Upper lobe of left lung (tissue), 6 donors: Measurements from ENCODE around the gene TRDN. TPM values are rescaled to one million over a fixed set of nuclear protein-coding genes. Genes with fewer than 3 reads are reported as not detected.

ENCODE experiments used
- ATAC-seq, 2 donors: fragments of 200-7000 bp; cut with Tn5 transposase; one replicate each; pipeline ENCODE4 v1.9.1; 2022; ENCODE audit warnings: mild to moderate bottlenecking in 2 of 2, moderate library complexity in 2 of 2; ENCODE audit not compliant: low FRiP score in 2 of 2
- DNase-seq, 2 donors: peaks; one replicate each; pipeline ENCODE4 v3.0.0-alpha.2; 2019 to 2020
- H3K27ac ChIP-seq, 4 donors: fragments of 200-600 bp; sonication (generic); one replicate each; pipeline ENCODE4 v1.5.1; 2016 to 2019
- H3K27me3 ChIP-seq, 4 donors: fragments of 200-600 bp; sonication (generic); one replicate each; pipeline ENCODE4 v1.5.1; 2017 to 2019
- H3K36me3 ChIP-seq, 4 donors: fragments of 200-600 bp; sonication (generic); one replicate each; pipeline ENCODE4 v1.5.1; 2016 to 2019
- H3K4me1 ChIP-seq, 4 donors: fragments of 200-600 bp; sonication (generic); one replicate each; pipeline ENCODE4 v1.5.1; 2018 to 2019
- H3K4me3 ChIP-seq, 4 donors: fragments of 200-600 bp; sonication (generic); one replicate each; pipeline ENCODE4 v1.5.1; 2017 to 2019; ENCODE audit warnings: mild to moderate bottlenecking in 2 of 4, moderate library complexity in 1 of 4
- H3K9me3 ChIP-seq, 4 donors: fragments of 200-600 bp; sonication (generic); one replicate each; pipeline ENCODE4 v1.5.1; 2018 to 2019
- EP300 ChIP-seq, 4 donors: sonication (generic); formaldehyde crosslinking; IDR thresholded peaks; one replicate each; pipeline ENCODE4 v1.5.1; 2017; ENCODE audit warnings: antibody characterized with exemption in 4 of 4, control low read depth in 2 of 4
- POLR2A ChIP-seq, 4 donors: fragments of 450-650 bp; IDR thresholded peaks; one replicate each; pipeline ENCODE4 v1.5.1; 2016 to 2017; ENCODE audit warnings: antibody characterized with exemption in 4 of 4, mild to moderate bottlenecking in 2 of 4
- POLR2AphosphoS5 ChIP-seq, 2 donors: sonication (generic); formaldehyde crosslinking; IDR thresholded peaks; one replicate each; pipeline ENCODE4 v1.5.1; 2017; ENCODE audit warnings: antibody characterized with exemption in 2 of 2
- WGBS, 2 donors: methylation state at CpG; one replicate each; pipeline ENCODE4 v1.1.5; 2017 to 2018; 5-methylcytosine and 5-hydroxymethylcytosine counted together
- total RNA-seq, 6 donors: library from RNA; depleted of rRNA in 4 of 6; stranded (reverse); fragments of >200 nt in 4 of 6; gene quantifications; one replicate each; pipeline versions ENCODE4 v1.1.0 to v1.2.1, GENCODE V29; 2016 to 2021
- TF ChIP-seq, protein P1 (sequence below), 6 experiments: fragments of 450-650 bp in 4 of 6; fragments of 200-600 bp in 2 of 6; sonication (generic) in 2 of 6; IDR thresholded peaks; one replicate each; pipeline ENCODE4 v1.5.1; 2016 to 2019; ENCODE audit warnings: antibody characterized with exemption in 6 of 6
- donor health status: DM: no; HTN: no; CAD: no; lungs with moderate emphysema.
- donor health status: DM: no; HTN: yes; CAD: no; lungs with severe emphysema.

TRDN gene
- total RNA-seq, 6 donors from 2014 or later: 0.20 TPM; not detected in 5

DNA sequence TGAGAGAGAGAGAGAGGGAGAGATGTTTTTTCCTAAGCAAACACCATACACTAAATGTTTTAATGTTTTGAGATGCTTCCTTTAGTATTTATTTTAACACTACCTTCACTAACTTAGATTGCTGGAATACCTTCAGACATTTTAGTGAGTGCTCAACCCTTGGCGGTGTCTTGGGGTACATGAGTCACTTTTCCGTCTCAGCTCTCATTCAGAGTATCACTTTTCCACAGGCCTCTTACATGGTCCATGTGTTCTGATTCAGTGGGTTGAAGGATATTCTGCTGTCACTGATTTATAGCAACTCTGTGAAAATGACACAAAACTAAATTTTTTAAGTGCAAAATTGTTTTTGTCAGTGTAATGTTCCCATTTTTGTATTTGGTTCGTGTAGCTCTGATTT, 422.8 kb downstream of the TRDN start:
- 81 to 91% methylated on average over 3 of the region's 3 CpGs for WGBS, 2 donors
- H3K27ac ChIP-seq: no peak overlapping the region
- H3K4me3 ChIP-seq: no peak overlapping the region
- DNase-seq (no peak), ATAC-seq (no peak)
- H3K27me3 ChIP-seq: no peaks in the 10 kb centered on the region
- H3K4me1 ChIP-seq: no peaks in the 10 kb centered on the region
- H3K9me3 ChIP-seq: no peaks in the 10 kb centered on the region
- H3K36me3 ChIP-seq: no peaks in the 10 kb centered on the region
- TF ChIP-seq POLR2AphosphoS5 (IDR thresholded peaks at IDR 0.05) (no peak), EP300 (IDR thresholded peaks at IDR 0.05) (no peak), POLR2A (IDR thresholded peaks at IDR 0.05) (no peak)
- TF ChIP-seq, protein P1, sequence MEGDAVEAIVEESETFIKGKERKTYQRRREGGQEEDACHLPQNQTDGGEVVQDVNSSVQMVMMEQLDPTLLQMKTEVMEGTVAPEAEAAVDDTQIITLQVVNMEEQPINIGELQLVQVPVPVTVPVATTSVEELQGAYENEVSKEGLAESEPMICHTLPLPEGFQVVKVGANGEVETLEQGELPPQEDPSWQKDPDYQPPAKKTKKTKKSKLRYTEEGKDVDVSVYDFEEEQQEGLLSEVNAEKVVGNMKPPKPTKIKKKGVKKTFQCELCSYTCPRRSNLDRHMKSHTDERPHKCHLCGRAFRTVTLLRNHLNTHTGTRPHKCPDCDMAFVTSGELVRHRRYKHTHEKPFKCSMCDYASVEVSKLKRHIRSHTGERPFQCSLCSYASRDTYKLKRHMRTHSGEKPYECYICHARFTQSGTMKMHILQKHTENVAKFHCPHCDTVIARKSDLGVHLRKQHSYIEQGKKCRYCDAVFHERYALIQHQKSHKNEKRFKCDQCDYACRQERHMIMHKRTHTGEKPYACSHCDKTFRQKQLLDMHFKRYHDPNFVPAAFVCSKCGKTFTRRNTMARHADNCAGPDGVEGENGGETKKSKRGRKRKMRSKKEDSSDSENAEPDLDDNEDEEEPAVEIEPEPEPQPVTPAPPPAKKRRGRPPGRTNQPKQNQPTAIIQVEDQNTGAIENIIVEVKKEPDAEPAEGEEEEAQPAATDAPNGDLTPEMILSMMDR (IDR thresholded peaks at IDR 0.05): no peak

- H3K4me3 ChIP-seq: no peak overlapping the region
- 86% methylated on average over 4 of the region's 4 CpGs for WGBS, 2 donors
- no peak for TF ChIP-seq EP300 (IDR thresholded peaks at IDR 0.05)
- TF ChIP-seq POLR2AphosphoS5 (IDR thresholded peaks at IDR 0.05): no peak
- TF ChIP-seq POLR2A (IDR thresholded peaks at IDR 0.05): no peak
- TF ChIP-seq, protein P1 (IDR thresholded peaks at IDR 0.05): no peak
- no peaks in the 10 kb centered on the region for H3K36me3 ChIP-seq
- DNase-seq (no peak), ATAC-seq (no peak)
- H3K4me1 ChIP-seq: no peaks in the 10 kb centered on the region
- no peaks in the 10 kb centered on the region for H3K9me3 ChIP-seq
- H3K27me3 ChIP-seq: no peaks in the 10 kb centered on the region
- no peak overlapping the region for H3K27ac ChIP-seq
These were observed 424.8 kb downstream of the TRDN start for GRCh38 chr6:123211777-123212545.

DNA sequence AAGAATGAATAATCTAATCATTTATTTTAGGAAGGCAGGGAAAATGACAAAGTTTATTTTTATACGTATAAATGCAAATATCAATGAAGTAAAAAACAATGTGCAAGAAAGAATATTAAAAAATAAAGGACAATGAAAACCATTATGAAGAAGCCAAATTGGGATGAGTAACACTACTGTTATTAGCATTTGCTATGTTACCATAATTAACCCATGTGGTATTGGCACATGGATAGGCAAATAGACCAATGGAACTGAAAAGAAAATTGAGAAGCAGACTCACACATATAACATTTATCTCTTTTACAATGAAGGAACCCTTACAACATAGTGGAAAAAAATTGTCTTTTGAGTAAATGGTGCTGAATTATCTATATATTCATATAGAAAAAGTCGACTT, 426.1 kb downstream of the TRDN start:
- no peaks in the 10 kb centered on the region for H3K4me1 ChIP-seq
- no peaks in the 10 kb centered on the region for H3K9me3 ChIP-seq
- DNase-seq (no peak), ATAC-seq (no peak)
- H3K27me3 ChIP-seq: no peaks in the 10 kb centered on the region
- no peaks in the 10 kb centered on the region for H3K36me3 ChIP-seq
- 88 to 89% methylated on average over 2 of the region's 2 CpGs for WGBS, 2 donors
- no peak for TF ChIP-seq POLR2A (IDR thresholded peaks at IDR 0.05)
- TF ChIP-seq EP300 (IDR thresholded peaks at IDR 0.05): no peak
- TF ChIP-seq POLR2AphosphoS5 (IDR thresholded peaks at IDR 0.05): no peak
- TF ChIP-seq, protein P1 (IDR thresholded peaks at IDR 0.05): no peak
- no peak overlapping the region for H3K4me3 ChIP-seq
- H3K27ac ChIP-seq: no peak overlapping the region

DNA sequence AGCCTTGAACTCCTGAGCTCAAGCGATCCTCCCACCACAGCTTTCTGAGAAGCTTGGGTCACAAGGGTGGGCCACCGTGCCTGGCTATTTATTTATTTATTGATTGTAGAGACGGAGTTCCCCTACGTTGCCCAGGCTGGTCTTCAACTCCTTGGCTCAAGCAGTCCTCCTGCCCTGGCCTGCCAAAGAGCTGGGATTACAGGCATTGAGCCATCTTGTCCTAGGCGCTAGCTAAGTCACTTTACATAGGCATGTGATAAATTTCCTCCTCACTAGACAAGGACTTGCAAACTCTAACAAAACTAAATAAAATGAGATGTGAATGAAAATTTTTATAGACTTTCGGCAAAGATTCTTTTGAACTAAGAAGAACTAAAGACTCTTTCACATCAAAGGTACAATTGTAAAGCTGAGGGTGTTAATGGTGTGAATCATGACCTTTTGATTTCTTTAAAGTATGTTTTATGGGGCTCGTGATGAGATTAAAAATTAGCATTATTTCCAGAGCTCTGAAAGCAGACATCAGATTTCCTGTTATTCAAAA, 428.7 kb downstream of the TRDN start:
- 68 to 71% methylated on average over 7 of the region's 7 CpGs for WGBS, 2 donors
- no peak for TF ChIP-seq EP300 (IDR thresholded peaks at IDR 0.05)
- no peak for TF ChIP-seq POLR2AphosphoS5 (IDR thresholded peaks at IDR 0.05)
- TF ChIP-seq POLR2A (IDR thresholded peaks at IDR 0.05): no peak
- Histone ChIP-seq H3K4me3 (no peak overlapping the region), H3K4me1 (no peaks in the 10 kb centered on the region), H3K9me3 (no peaks in the 10 kb centered on the region), H3K27me3 (no peaks in the 10 kb centered on the region), H3K36me3 (no peaks in the 10 kb centered on the region), H3K27ac (no peak overlapping the region)
- DNase-seq (no peak), ATAC-seq (no peak)

DNA sequence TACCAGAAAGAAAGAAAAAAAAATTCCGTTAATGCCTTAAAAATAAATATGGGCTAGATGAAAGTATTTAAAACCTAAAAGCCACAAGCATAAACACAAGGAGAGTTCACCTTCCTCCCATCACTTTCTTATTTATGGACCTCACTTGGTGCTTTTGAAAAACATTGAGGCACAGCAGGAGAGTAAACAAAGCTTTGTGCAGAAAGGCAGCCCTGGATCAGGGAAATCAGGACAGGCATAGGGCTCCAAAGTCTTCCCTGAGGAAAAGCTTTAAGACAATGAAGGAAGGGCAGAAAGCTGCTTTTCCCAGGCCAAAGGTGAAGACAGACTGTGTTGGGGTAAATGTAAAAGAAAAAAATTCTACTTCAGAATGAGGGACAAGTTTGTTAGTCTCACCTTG, 432.8 kb downstream of the TRDN start:
- ATAC-seq: no peak
- no peak for DNase-seq
- TF ChIP-seq POLR2AphosphoS5 (IDR thresholded peaks at IDR 0.05) (no peak), EP300 (IDR thresholded peaks at IDR 0.05) (no peak), POLR2A (IDR thresholded peaks at IDR 0.05) (no peak)
- TF ChIP-seq, protein P1 (IDR thresholded peaks at IDR 0.05): no peak
- WGBS, 2 donors: 46 to 74% methylated on average over 1 of the region's 1 CpG
- no peaks in the 10 kb centered on the region for H3K36me3 ChIP-seq
- H3K4me1 ChIP-seq: no peaks in the 10 kb centered on the region
- H3K27ac ChIP-seq: no peak overlapping the region
- no peak overlapping the region for H3K4me3 ChIP-seq
- H3K9me3 ChIP-seq: peaks cover 0 to 8% (median 0%) of the 10 kb centered on the region in 4 donors
- no peaks in the 10 kb centered on the region for H3K27me3 ChIP-seq
